Right kidney (tissue), 1 donor: ENCODE results near the gene TBC1D16.

Experiments used
- DNase-seq: peaks from one replicate; pipeline ENCODE4 v3.0.0-alpha.2; 2016

Gene TBC1D16

DNA sequence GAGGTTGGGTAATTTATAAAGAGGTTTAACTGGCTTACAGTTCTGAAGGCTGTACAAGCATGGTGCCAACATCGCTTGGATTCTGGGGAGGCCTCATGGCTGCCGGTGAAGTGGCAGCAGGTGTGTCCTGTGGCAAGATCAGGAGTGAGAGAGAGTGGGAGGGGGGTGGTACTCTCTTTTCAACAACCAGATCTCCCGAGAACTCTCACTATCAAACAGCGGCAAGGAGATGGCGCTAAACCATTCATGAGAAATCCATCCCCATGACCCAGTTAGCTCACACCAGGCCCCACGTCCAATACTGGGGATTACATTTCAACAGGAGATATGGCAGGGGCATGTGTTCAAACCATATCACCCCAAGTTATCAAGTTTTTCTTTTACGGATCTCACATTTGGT, 152.5 kb downstream of the TBC1D16 start:
- DNase-seq: no peak
